Measurements from ENCODE around the gene P4HB.

DNA sequence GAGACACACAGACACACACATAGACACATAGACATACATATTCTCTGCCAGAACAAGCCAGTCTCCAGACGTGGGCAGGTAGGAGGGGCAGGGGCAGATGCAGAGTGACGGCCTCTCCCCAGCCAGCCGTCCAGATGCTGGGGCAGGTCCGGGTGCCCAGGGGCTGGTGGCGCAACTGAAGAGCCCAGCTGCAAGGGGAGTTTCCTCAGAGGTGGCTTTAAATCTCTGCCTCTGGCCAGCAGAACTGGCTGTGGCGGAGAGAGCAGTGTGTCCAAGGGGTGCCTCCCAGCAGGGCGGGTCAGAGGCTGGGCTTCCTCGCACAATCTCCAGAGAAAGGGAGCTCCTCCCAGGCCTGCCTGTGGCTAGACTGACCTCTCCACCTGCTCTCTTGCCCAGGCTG is 65.8 kb downstream of the P4HB start:
- TF ChIP-seq, protein P1, sequence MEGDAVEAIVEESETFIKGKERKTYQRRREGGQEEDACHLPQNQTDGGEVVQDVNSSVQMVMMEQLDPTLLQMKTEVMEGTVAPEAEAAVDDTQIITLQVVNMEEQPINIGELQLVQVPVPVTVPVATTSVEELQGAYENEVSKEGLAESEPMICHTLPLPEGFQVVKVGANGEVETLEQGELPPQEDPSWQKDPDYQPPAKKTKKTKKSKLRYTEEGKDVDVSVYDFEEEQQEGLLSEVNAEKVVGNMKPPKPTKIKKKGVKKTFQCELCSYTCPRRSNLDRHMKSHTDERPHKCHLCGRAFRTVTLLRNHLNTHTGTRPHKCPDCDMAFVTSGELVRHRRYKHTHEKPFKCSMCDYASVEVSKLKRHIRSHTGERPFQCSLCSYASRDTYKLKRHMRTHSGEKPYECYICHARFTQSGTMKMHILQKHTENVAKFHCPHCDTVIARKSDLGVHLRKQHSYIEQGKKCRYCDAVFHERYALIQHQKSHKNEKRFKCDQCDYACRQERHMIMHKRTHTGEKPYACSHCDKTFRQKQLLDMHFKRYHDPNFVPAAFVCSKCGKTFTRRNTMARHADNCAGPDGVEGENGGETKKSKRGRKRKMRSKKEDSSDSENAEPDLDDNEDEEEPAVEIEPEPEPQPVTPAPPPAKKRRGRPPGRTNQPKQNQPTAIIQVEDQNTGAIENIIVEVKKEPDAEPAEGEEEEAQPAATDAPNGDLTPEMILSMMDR (IDR thresholded peaks at IDR 0.05) = no peak
- TF ChIP-seq POLR2A (IDR thresholded peaks at IDR 0.05) (no peak), POLR2AphosphoS5 (IDR thresholded peaks at IDR 0.05; ENCODE audit: insufficient read depth in 1 of 2, low read depth in 1 of 2) (no peak)

All from vagina (tissue), 2 donors.